ENCODE results near the gene AUTS2. TPM values are rescaled to one million over a fixed set of nuclear protein-coding genes. Genes with fewer than 3 reads are reported as not detected.

AUTS2 gene
- total RNA-seq, 1 experiment from 2014 or later = 256 TPM

DNA sequence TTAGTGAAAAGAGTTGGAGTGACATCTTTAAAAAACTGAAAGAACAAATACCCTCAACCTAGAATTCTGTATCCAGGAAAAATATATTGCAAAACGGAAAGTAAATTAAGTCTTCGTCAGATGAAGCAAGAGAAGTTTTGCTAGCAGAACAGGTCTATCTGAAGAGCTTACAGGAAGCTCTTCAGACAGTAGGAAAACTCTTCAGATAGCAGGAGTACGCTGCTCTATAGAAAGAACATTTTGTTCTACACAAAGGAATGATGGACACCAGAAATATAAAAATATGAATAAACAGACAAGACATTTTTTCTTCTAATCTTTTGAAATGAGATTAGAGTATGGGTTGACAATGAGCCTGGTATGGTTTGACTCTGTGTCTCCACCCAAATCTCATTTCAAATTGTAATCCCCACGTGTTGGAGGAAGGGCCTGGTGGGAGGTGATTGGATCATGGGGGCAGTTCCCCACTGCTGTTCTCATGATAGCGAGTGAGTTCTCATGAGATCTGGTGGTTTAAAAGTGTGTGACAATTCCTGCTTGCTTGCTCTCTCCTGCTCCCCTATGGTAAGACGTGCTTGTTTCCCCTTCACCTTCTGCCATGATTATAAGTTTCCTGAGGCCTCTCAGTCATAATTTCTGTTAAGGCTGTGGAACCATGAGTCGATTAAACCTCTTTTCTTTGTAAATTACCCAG is 567.3 kb downstream of the AUTS2 start:
- Histone ChIP-seq H4K8ac (replicated peaks; ENCODE audit: insufficient read length, low read depth, low read length) (no peak overlapping the region), H3K4ac (ENCODE audit: low read depth, low read length) (no peak overlapping the region), H3K79me2 (ENCODE audit: insufficient read depth, low read length) (no peaks in the 10 kb centered on the region), H3K23ac (ENCODE audit: insufficient read length, low read depth, low read length) (no peak overlapping the region), H3T11ph (ENCODE audit: low read length) (no peak overlapping the region), H3K27ac (ENCODE audit: insufficient read length, low read depth, low read length) (no peak overlapping the region), H3K79me1 (ENCODE audit: insufficient read depth, low read depth, low read length, poor library complexity, severe bottlenecking) (no peaks in the 10 kb centered on the region), H3K23me2 (ENCODE audit: insufficient read length, low read depth, low read length, poor library complexity, severe bottlenecking) (no peaks in the 10 kb centered on the region), H3K4me1 (ENCODE audit: insufficient read depth, low read length) (peaks cover 5% of the 10 kb centered on the region; the same call in 1 of the 2 replicates), H2BK15ac (ENCODE audit: low read depth, low read length) (no peak overlapping the region), H3K14ac (ENCODE audit: insufficient read depth, low read length) (no peak overlapping the region), H3K18ac (ENCODE audit: insufficient read length, low read depth, low read length) (no peak overlapping the region), H2AFZ (ENCODE audit: low read length) (no peak overlapping the region), H3K4me2 (ENCODE audit: insufficient read depth, insufficient read length, low read length) (no peak overlapping the region), H4K20me1 (ENCODE audit: control insufficient read depth, insufficient read depth, insufficient read length) (no peaks in the 10 kb centered on the region), H3K27me3 (ENCODE audit: insufficient read depth, low read length) (no peaks in the 10 kb centered on the region), H2BK12ac (ENCODE audit: insufficient read length, low read depth, low read length) (no peak overlapping the region), H4K91ac (ENCODE audit: insufficient read length, low read depth, low read length) (no peak overlapping the region), H4K5ac (ENCODE audit: insufficient read length, low read depth, low read length) (no peak overlapping the region), H2BK120ac (ENCODE audit: low read depth, low read length, poor library complexity, severe bottlenecking) (no peak overlapping the region), H3K56ac (ENCODE audit: insufficient read length, low read depth, low read length) (no peak overlapping the region), H2AK5ac (ENCODE audit: insufficient read length, low read length) (no peak overlapping the region), H2BK20ac (ENCODE audit: low read depth, low read length, poor library complexity, severe bottlenecking) (no peak overlapping the region), H3K9ac (ENCODE audit: extremely low read depth, insufficient read length, low read length) (no peak overlapping the region), H3K9me3 (ENCODE audit: control insufficient read depth, low read depth, low read length) (no peaks in the 10 kb centered on the region), H2BK5ac (ENCODE audit: insufficient read length, low read length) (no peak overlapping the region)
- TF ChIP-seq, protein P1, sequence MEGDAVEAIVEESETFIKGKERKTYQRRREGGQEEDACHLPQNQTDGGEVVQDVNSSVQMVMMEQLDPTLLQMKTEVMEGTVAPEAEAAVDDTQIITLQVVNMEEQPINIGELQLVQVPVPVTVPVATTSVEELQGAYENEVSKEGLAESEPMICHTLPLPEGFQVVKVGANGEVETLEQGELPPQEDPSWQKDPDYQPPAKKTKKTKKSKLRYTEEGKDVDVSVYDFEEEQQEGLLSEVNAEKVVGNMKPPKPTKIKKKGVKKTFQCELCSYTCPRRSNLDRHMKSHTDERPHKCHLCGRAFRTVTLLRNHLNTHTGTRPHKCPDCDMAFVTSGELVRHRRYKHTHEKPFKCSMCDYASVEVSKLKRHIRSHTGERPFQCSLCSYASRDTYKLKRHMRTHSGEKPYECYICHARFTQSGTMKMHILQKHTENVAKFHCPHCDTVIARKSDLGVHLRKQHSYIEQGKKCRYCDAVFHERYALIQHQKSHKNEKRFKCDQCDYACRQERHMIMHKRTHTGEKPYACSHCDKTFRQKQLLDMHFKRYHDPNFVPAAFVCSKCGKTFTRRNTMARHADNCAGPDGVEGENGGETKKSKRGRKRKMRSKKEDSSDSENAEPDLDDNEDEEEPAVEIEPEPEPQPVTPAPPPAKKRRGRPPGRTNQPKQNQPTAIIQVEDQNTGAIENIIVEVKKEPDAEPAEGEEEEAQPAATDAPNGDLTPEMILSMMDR (conservative IDR thresholded peaks at IDR 0.05) = no peak
- Mint-ChIP-seq H3K27ac (no peak overlapping the region), H3K27me3 (ENCODE audit: low read depth) (no peaks in the 10 kb centered on the region), H3K36me3 (ENCODE audit: insufficient read depth in 1 of 3, low read depth in 3 of 3) (peaks cover 0 to 2% (median 0%) of the 10 kb centered on the region in 3 experiments; a peak in 2 of 7 replicates), H3K4me1 (peaks cover 25 to 32% of the 10 kb centered on the region in 2 experiments), H3K4me3 (no peak overlapping the region), H3K9me3 (peaks cover 0 to 6% of the 10 kb centered on the region in 2 experiments; a peak in 3 of 5 replicates)
- no peak for DNase-seq
- WGBS (ENCODE audit: extremely low coverage, insufficient read length, low lambda C conversion rate) = no CpG with 5 or more reads among the region's 7 CpGs

Measured in H9 (cell line).